Loucy (cell line): ENCODE data around the gene SLC22A23.

Source experiments
- CTCF ChIP-seq: fragments of 200-600 bp; sonication (generic); conservative IDR thresholded peaks from 2 replicates; pipeline ENCODE4 v1.5.1; 2014; ENCODE audit warnings: mild to moderate bottlenecking, antibody characterized with exemption, low read length
- EZH2phosphoT487 ChIP-seq: fragments of 200-600 bp; IDR thresholded peaks from 2 replicates; pipeline ENCODE4 v1.6.1; 2018; ENCODE audit warnings: antibody characterized with exemption, mild to moderate bottlenecking, moderate library complexity, borderline replicate concordance

GRCh38 chr6:3353213-3353903 is 103.5 kb downstream of the SLC22A23 start:
- TF ChIP-seq CTCF = no peak
- TF ChIP-seq EZH2phosphoT487 = no peak
